ENCODE results near the gene PRSS57. TPM values are rescaled to one million over a fixed set of nuclear protein-coding genes. Genes with fewer than 3 reads are reported as not detected.
A peak's percentile ranks its signal among the peaks of the same experiment; 100 is the strongest.

The PRSS57 gene
- total and polyA plus RNA-seq, 2 of the 13 experiments (the other 11 are each of a cell fraction or from before 2014, with no cell fraction given) = 0.12 TPM; not detected in 1

DNA sequence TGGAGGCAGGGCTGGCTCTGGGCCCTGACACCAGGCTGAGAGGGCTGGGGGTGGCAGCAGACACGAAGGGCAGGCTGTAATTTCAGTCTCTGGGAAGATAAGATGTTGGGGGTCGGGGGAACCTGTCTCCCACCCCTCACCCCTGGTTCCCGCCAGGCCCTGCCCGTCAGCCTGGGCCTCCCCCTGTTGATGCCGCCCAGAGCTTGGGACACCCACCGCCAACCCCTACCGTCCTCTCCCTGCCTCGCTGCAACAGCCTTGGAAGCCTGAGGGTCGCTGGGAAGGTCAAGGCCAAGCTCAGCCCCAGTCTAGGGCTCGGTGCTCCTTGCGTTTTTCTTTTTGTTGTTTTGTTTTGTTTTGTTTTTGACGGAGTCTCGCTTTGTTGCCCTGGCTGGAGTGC lies 28.0 kb upstream of the PRSS57 start:
- CTCF ChIA-PET (ENCODE audit: low intra/inter-chr PET ratio, low total read pairs) = no interaction called here
- FAIRE-seq = no peak

More for the DNA sequence above, 28.0 kb upstream of the PRSS57 start:
- no peaks in the 10 kb centered on the region for H3K9me3 ChIP-seq (ENCODE audit: low read length)
- WGBS (ENCODE audit: low lambda C conversion rate) = 57% methylated on average over 7 of the region's 13 CpGs
- intact Hi-C loops (cut with micrococcal nuclease; ENCODE audit: unreplicated experiment) (no loop called here), in situ Hi-C loops (cut with HindIII; ENCODE audit: extremely low pct_ligation_motif_present, low pct_unique_long_range_greater_than_20kb) (no loop called here)
- no peak for ATAC-seq
- BruUV-seq (replicated peaks) = no TSS peak
- H3K4me3 ChIP-seq (replicated peaks in 1 of 3; ENCODE audit: insufficient read depth in 1 of 3, low read depth in 2 of 3, low read length in 3 of 3) = no peak overlapping the region
- POLR2A ChIA-PET = interaction anchor here (1.8 kb wide), 1 partner anchor 19 kb away, joined by 6 read pairs; no protein-coding TSS in a partner anchor
- H3K4me1 ChIP-seq (ENCODE audit: insufficient read depth, low read length) = peaks cover 35% of the 10 kb centered on the region
- H3K4me2 ChIP-seq (ENCODE audit: low read depth, low read length) = no peak overlapping the region
- H3K27ac ChIP-seq (ENCODE audit: extremely low read length, insufficient read depth, low read length) = no peak overlapping the region
- no peak overlapping the region for H2AFZ ChIP-seq (ENCODE audit: low read length)
- H3K36me3 ChIP-seq (replicated peaks in 1 of 2; ENCODE audit: control insufficient read depth in 1 of 2, insufficient read depth in 2 of 2, low read length in 2 of 2) = no peaks in the 10 kb centered on the region
- no peak for DNase-seq (ENCODE audit: low spot score)
- no peaks in the 10 kb centered on the region for H3K79me2 ChIP-seq (ENCODE audit: insufficient read depth, low read length)
- no peak for TF ChIP-seq ZNF674 (CRISPR knock-in tag; IDR thresholded peaks at IDR 0.05; ENCODE audit: low read depth)
- TF ChIP-seq, protein P1, sequence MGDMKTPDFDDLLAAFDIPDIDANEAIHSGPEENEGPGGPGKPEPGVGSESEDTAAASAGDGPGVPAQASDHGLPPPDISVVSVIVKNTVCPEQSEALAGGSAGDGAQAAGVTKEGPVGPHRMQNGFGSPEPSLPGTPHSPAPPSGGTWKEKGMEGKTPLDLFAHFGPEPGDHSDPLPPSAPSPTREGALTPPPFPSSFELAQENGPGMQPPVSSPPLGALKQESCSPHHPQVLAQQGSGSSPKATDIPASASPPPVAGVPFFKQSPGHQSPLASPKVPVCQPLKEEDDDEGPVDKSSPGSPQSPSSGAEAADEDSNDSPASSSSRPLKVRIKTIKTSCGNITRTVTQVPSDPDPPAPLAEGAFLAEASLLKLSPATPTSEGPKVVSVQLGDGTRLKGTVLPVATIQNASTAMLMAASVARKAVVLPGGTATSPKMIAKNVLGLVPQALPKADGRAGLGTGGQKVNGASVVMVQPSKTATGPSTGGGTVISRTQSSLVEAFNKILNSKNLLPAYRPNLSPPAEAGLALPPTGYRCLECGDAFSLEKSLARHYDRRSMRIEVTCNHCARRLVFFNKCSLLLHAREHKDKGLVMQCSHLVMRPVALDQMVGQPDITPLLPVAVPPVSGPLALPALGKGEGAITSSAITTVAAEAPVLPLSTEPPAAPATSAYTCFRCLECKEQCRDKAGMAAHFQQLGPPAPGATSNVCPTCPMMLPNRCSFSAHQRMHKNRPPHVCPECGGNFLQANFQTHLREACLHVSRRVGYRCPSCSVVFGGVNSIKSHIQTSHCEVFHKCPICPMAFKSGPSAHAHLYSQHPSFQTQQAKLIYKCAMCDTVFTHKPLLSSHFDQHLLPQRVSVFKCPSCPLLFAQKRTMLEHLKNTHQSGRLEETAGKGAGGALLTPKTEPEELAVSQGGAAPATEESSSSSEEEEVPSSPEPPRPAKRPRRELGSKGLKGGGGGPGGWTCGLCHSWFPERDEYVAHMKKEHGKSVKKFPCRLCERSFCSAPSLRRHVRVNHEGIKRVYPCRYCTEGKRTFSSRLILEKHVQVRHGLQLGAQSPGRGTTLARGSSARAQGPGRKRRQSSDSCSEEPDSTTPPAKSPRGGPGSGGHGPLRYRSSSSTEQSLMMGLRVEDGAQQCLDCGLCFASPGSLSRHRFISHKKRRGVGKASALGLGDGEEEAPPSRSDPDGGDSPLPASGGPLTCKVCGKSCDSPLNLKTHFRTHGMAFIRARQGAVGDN (CRISPR knock-in tag; IDR thresholded peaks at IDR 0.05) = 0 out of 2 replicates have a peak, but pooled peaks have one; percentile 4
- no peak for TF ChIP-seq ZMYM4 (CRISPR knock-in tag; IDR thresholded peaks at IDR 0.05)
- no peak for TF ChIP-seq TCF7L2 (IDR thresholded peaks at IDR 0.05; ENCODE audit: low read depth, low read length)
- TF ChIP-seq, protein P2, sequence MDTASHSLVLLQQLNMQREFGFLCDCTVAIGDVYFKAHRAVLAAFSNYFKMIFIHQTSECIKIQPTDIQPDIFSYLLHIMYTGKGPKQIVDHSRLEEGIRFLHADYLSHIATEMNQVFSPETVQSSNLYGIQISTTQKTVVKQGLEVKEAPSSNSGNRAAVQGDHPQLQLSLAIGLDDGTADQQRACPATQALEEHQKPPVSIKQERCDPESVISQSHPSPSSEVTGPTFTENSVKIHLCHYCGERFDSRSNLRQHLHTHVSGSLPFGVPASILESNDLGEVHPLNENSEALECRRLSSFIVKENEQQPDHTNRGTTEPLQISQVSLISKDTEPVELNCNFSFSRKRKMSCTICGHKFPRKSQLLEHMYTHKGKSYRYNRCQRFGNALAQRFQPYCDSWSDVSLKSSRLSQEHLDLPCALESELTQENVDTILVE (CRISPR knock-in tag; IDR thresholded peaks at IDR 0.05) = no peak
- TF ChIP-seq, protein P3, sequence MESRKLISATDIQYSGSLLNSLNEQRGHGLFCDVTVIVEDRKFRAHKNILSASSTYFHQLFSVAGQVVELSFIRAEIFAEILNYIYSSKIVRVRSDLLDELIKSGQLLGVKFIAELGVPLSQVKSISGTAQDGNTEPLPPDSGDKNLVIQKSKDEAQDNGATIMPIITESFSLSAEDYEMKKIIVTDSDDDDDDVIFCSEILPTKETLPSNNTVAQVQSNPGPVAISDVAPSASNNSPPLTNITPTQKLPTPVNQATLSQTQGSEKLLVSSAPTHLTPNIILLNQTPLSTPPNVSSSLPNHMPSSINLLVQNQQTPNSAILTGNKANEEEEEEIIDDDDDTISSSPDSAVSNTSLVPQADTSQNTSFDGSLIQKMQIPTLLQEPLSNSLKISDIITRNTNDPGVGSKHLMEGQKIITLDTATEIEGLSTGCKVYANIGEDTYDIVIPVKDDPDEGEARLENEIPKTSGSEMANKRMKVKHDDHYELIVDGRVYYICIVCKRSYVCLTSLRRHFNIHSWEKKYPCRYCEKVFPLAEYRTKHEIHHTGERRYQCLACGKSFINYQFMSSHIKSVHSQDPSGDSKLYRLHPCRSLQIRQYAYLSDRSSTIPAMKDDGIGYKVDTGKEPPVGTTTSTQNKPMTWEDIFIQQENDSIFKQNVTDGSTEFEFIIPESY (CRISPR knock-in tag; IDR thresholded peaks at IDR 0.05) = 0 out of 2 replicates have a peak, but pooled peaks have one; percentile 17
- no peaks in the 10 kb centered on the region for H3K27me3 ChIP-seq (ENCODE audit: control insufficient read depth in 1 of 2, insufficient read depth in 2 of 2, low read length in 2 of 2)
- H3K9ac ChIP-seq (ENCODE audit: insufficient read depth, low read depth, low read length) = no peak overlapping the region
- no peaks in the 10 kb centered on the region for H4K20me1 ChIP-seq (ENCODE audit: insufficient read depth, low read length)

Measured in HepG2 (cell line).